Hepatocyte (in vitro differentiated cells): ENCODE results near the gene MVB12B.
"Not testable (repeated sequence)": the region's sequence is repeated elsewhere in the genome, so short reads cannot be mapped to it uniquely, and the experiment has no call there.

Source experiments
- CTCF ChIP-seq: fragments of 200-600 bp; sonication (generic); IDR thresholded peaks from 2 replicates; pipeline ENCODE4 v1.5.1; 2016; ENCODE audit warnings: antibody characterized with exemption, mild to moderate bottlenecking; ENCODE audit not compliant: poor library complexity
- EZH2 ChIP-seq: fragments of 200-600 bp; sonication (generic); IDR thresholded peaks from 2 replicates; pipeline ENCODE4 v1.6.1; 2016; ENCODE audit warnings: antibody characterized with exemption, mild to moderate bottlenecking, borderline replicate concordance

DNA sequence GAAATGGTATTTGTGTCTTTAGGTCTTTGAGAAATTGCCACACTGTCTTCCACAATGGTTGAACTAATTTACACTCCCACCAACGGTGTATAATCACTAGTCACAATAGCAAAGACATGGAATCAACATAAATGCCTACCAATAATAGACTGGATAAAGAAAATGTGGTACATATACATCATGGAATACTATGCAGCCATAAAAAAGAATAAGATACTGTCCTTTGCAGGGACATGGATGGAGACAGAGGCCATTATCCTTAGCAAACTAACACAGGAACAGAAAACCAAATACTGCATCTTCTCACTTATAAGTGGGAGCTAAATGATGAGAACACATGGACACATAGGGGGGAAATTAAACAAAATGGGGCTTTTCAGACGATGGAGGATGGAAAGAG lies 41.0 kb upstream of the MVB12B start:
- TF ChIP-seq CTCF, EZH2: not testable (repeated sequence)
